ENCODE measurements around the gene KIAA1614.

The KIAA1614 gene, protein sequence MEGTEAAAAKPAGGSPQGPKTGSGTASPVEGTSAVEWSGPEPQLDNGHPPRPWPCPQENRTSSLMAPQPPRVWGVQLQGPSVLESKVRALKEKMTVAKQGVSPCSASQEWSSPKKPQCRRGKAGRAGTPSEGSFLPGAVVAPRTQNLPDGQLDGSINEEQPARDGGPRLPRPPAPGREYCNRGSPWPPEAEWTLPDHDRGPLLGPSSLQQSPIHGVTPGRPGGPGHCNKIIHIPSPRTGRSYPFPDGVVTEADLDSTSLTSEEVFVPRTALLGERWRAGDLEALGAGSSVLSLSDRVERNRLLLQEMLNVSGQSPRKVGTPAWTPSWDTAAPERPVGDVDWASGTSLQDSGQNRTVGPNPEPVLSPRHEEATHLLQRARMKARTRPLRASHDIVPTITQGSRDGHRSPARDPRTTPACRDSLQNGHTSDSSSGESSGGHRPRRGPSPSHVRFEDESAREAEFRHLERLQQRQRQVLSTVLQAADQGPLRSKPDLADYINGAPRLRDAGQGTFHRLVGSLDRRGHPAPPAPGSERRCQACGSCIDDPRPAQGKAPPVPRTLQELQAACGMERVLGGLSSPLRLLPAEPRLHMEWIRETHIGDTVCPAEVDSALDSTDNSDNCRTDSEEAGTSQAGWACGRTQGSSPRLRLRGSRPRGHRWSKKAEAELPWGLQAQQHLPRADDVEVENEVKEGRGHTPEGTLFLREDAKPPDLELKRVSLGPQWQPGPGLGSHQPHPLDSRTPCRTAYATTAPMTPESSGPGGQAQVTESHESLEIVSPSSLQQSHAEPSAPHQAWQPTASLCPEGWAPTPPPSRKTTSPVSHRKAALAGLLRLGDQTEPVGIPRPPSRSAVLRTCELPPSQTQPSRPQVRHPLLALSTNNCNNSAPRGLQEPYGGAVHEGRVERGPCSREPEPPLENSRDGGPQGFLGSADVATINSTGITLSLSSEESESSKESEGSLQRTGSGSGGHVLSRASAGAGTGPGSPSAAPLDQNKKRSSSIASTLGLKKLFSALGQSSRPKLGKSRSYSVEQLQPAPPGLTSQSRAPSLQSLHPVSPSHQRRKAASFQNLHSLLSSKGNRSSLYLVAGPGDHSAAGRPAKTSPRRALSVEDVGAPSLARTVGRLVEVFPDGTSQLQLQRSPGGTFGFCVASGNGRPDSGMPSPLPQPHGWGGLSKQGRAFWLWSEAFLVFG

DNA sequence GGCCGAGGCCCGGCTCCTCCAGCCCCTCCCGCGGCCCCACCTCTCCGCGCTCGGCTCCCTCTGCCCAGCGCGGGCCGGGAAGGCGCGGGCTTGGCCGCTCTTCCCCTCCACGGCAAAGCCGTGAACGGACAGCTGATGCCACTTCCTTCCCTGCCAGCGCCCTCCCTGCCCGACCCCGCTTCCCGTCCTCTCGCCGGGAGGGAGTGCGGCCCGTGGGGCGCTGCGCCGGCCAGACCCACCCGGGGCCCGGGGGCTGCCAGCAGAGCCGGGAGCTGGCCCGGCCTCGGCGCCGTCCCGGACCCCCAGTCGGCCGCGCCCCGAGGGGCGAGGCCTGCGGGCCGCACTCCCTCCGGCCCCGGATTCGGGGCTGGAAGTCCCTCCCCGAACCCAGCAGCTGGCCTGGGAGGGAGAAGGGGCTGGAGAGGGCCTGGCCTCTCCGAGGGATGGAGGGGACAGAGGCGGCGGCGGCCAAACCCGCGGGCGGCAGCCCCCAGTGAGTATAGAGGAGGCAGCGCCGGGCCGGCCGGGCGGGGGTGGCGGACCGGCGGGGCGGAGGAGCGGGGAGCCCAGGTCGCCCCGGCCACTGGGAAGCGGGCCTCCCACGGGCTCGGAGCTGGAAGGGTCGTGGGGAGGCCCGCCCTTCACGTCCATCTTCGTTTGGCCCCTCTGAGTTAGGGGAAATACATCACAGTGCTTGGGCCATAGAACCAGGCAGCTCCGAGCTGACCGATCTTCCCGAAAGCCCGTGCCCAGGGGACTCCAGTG lies at the start of gene KIAA1614:
Gene KIAA1614 (plus strand): TSS at position 97 of the 765 bp plus-strand sequence. CDS start 347 bp downstream, at position 444.
- no peak for DNase-seq
- in situ Hi-C loops (cut with MboI; ENCODE audit: low pct_unique_long_range_greater_than_20kb, low sequenced_read_pairs), result no loop called here

DNA sequence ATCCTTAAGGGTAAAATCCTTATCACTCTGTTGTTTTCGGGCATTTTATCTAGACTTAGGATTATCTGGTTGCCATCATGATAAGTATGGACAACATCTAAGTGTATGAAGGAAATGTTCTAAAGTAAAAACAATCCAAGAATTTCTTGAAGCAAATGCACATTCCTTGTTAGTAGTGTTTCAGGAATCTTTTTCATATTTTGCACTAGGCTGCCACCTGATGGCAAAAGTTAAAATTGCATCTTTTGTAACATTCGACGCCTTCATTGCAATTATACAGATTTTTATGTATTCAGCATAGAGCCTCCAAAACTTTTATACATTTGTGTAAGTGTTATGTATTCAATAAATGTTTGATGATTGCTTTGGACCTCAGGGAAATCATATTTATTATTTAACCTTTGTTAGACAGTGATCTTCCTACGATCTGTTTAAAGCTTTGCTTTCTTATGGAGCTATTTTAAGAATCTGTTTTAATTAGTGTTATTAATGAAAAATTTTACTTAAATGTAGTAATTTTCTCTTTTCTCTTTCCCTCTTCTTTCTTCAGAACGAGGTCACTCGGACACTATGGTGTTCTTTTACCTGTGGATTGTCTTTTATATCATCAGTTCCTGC lies 49.4 kb upstream of the KIAA1614 start:
- in situ Hi-C loops (cut with MboI; ENCODE audit: low pct_unique_long_range_greater_than_20kb, low sequenced_read_pairs), result no loop called here
- DNase-seq, result peak; percentile 81

- in situ Hi-C loops (cut with MboI; ENCODE audit: low pct_unique_long_range_greater_than_20kb, low sequenced_read_pairs), result loop anchor here (25.0 kb wide), 2 partner anchors 280 to 530 kb away; no protein-coding TSS in a partner anchor
- DNase-seq, result peak; percentile 52
Measured at GRCh38 chr1:180881806-180882509, 30.7 kb upstream of the KIAA1614 start.

- in situ Hi-C loops (cut with MboI; ENCODE audit: low pct_unique_long_range_greater_than_20kb, low sequenced_read_pairs), result loop anchor here (25.0 kb wide), 2 partner anchors 278 to 528 kb away; no protein-coding TSS in a partner anchor
- no peak for DNase-seq
Measured at GRCh38 chr1:180884588-180885300, 28.0 kb upstream of the KIAA1614 start.

DNA sequence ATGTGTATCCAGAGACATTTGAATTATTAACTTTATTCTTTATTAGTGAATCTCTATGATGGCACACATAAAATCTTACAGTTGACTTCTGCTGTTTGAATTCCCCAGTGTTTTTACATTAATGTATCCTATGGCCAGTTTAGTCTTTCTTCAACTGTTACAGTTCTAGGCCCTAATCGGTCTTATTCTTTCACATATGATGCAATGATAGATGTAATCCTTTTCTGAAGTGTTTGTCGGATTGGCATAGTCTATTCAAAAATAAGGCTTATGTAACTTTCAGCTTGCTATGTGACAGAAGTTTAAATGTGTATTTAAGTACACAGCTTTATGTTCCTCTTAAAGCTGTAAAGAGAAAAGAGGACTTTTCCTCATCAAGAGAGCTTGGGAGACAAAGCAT lies 26.4 kb upstream of the KIAA1614 start:
- in situ Hi-C loops (cut with MboI; ENCODE audit: low pct_unique_long_range_greater_than_20kb, low sequenced_read_pairs), result loop anchor here (25.0 kb wide), 2 partner anchors 276 to 526 kb away; no protein-coding TSS in a partner anchor
- DNase-seq, result no peak

- in situ Hi-C loops (cut with MboI; ENCODE audit: low pct_unique_long_range_greater_than_20kb, low sequenced_read_pairs), result loop anchor here (25.0 kb wide), 2 partner anchors 274 to 524 kb away; no protein-coding TSS in a partner anchor
Measured at GRCh38 chr1:180887841-180888240, 24.9 kb upstream of the KIAA1614 start.

DNA sequence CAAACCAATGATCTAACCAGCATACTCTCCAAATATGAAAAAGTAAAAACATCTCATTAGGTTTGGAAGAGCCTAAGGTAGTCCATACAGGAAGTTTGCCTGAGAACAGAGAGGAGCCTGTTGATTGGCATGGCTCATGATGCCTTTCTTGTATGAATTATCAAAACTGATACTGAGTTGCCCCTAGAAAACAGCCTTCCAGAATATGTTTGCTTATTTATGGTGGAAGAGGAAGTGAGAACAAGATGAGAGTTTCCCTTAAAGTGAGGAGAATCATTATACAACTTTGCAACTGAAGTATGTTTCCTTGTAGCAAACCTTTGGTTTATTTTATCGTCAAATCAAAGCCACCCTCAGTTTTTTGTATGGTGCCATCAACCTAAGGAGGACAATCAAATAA lies 23.8 kb upstream of the KIAA1614 start:
- in situ Hi-C loops (cut with MboI; ENCODE audit: low pct_unique_long_range_greater_than_20kb, low sequenced_read_pairs), result loop anchor here (25.0 kb wide), 2 partner anchors 273 to 523 kb away; no protein-coding TSS in a partner anchor
- DNase-seq, result no peak

More at GRCh38 chr1:180887841-180888240, 24.9 kb upstream of the KIAA1614 start:
- DNase-seq, result no peak

DNA sequence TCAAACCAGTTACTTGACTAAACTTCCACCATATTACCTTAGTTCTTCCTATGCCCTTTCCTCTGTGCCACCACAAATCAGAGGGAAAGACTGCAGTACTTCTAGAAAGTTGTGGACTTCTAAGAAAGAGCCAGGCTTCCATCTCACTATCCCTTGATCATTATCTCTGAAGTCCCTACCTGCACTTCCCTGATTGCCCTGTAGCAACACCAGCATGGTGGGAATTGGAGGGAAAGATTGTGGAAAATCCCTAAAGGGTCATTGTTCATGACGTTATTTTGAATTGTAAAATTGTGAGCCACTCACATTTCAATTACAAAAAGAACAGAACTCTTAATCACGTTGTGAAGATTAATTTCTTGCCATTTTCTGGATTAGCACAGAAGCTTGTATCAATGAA lies 23.4 kb upstream of the KIAA1614 start:
- in situ Hi-C loops (cut with MboI; ENCODE audit: low pct_unique_long_range_greater_than_20kb, low sequenced_read_pairs), result loop anchor here (25.0 kb wide), 2 partner anchors 273 to 523 kb away; no protein-coding TSS in a partner anchor
- DNase-seq, result no peak

GRCh38 chr1:180892272-180892671 lies 20.4 kb upstream of the KIAA1614 start:
- DNase-seq, result no peak
- in situ Hi-C loops (cut with MboI; ENCODE audit: low pct_unique_long_range_greater_than_20kb, low sequenced_read_pairs), result loop anchor here (25.0 kb wide), 2 partner anchors 270 to 520 kb away; no protein-coding TSS in a partner anchor

DNA sequence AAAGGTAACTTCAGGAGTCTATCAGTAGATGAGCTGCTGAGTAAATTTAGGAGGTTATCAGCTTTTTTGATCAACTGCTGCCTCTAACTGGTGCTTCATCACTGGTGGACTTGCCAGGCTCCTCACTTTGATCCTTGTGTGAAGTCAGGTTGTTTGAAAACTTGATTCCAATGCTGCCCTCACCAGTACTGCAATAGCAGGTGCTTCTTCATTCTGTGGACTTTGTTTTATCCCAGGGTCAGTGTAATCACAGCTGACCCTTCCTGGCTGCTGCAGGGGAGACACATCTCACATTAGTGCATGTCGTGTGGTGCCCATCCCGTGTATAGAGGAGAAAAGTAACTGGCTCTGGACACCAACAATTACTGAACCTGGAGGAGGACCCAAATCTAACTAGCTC lies 20.0 kb upstream of the KIAA1614 start:
- DNase-seq, result no peak
- in situ Hi-C loops (cut with MboI; ENCODE audit: low pct_unique_long_range_greater_than_20kb, low sequenced_read_pairs), result loop anchor here (25.0 kb wide), 2 partner anchors 270 to 520 kb away; no protein-coding TSS in a partner anchor

DNA sequence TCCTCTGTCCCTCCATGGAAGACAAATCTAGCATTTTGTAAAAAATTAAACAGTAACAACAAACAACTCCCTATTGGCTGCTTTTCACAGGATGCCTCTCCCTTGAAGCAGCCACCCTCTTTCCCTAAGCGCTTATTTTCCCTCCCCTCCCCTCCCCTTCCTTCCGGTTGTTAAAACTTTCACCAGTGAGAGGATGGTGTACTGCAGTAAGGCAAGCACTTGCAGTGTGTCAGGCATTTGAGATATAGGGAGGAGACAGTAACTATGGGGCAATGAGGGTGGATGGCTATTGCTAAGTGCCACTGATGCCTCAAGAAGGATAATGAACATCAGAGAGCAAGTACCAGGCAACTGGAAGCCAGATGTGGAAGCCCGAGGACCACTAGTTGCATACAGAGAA lies 19.1 kb upstream of the KIAA1614 start:
- in situ Hi-C loops (cut with MboI; ENCODE audit: low pct_unique_long_range_greater_than_20kb, low sequenced_read_pairs), result loop anchor here (25.0 kb wide), 2 partner anchors 269 to 519 kb away; no protein-coding TSS in a partner anchor
- DNase-seq, result no peak

GRCh38 chr1:180896161-180896560 lies 16.5 kb upstream of the KIAA1614 start:
- in situ Hi-C loops (cut with MboI; ENCODE audit: low pct_unique_long_range_greater_than_20kb, low sequenced_read_pairs), result loop anchor here (25.0 kb wide), 2 partner anchors 266 to 516 kb away; no protein-coding TSS in a partner anchor

DNA sequence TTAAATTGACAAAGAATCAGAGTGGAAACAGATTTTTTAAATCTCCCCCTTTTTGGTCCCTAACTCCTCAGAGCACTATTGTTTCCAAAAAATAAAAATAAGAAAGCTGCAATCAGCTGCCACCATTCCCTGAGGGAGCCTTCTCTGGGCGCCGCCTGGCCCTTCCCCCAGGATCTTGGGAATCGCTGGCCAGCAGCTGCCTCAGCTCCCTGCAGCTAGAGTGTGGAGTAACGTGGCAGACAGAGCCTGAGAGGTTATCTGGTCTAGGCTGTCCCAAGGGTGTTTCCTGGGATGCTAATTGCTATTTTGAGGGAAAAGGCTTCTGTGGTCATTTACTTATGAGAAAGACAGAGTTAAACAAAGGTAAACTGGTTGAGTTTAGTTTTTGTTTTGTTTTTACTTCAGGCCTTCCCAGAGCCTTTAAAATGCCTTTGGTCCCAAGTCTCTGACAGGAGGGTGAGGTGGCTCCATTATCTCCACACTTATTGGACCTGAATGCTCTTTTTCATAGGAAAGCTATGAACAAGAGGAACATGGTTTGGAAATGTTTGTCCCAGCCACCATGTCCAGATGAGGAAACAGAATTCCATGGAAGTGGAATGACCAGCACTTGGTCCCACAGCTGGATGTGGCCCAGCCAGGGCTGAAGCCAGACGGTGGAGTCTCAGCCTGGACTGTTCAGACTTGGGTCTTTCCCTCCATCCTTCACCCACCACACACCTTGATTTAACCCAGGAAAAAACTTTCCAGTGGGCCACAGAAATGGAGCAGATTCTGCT lies 14.1 kb upstream of the KIAA1614 start:
- DNase-seq, result no peak
- in situ Hi-C loops (cut with MboI; ENCODE audit: low pct_unique_long_range_greater_than_20kb, low sequenced_read_pairs), result loop anchor here (25.0 kb wide), 2 partner anchors 264 to 514 kb away; no protein-coding TSS in a partner anchor

More at GRCh38 chr1:180896161-180896560, 16.5 kb upstream of the KIAA1614 start:
- DNase-seq, result no peak

- DNase-seq, result no peak
- in situ Hi-C loops (cut with MboI; ENCODE audit: low pct_unique_long_range_greater_than_20kb, low sequenced_read_pairs), result loop anchor here (25.0 kb wide), 2 partner anchors 263 to 513 kb away; no protein-coding TSS in a partner anchor
Measured at GRCh38 chr1:180899262-180899661, 13.4 kb upstream of the KIAA1614 start.

Measured in KBM-7 (cell line).